ENCODE measurements around the gene CCDC18.
"Not testable (repeated sequence)": the region's sequence is repeated elsewhere in the genome, so short reads cannot be mapped to it uniquely, and the experiment has no call there.

- TF ChIP-seq RARB (CRISPR knock-in tag; IDR thresholded peaks at IDR 0.05); ZFP3 (CRISPR knock-in tag; IDR thresholded peaks at IDR 0.05); SNAI2 (CRISPR knock-in tag; IDR thresholded peaks at IDR 0.05); ARNTL (CRISPR knock-in tag; IDR thresholded peaks at IDR 0.05; ENCODE audit: borderline replicate concordance, low read depth); PATZ1 (CRISPR knock-in tag; IDR thresholded peaks at IDR 0.05; ENCODE audit: borderline replicate concordance); GLIS3 (CRISPR knock-in tag; IDR thresholded peaks at IDR 0.05); ZFP30 (CRISPR knock-in tag; IDR thresholded peaks at IDR 0.05); TSHZ2 (CRISPR knock-in tag; IDR thresholded peaks at IDR 0.05); CREB5 (CRISPR knock-in tag; IDR thresholded peaks at IDR 0.05; ENCODE audit: low read depth); ESRRG (CRISPR knock-in tag; IDR thresholded peaks at IDR 0.05): not testable (repeated sequence)
Measured at GRCh38 chr1:93243233-93243632, 62.7 kb downstream of the CCDC18 start.
